HUES64 (cell line): ENCODE data around the gene ERO1B.
A peak's percentile ranks its signal among the peaks of the same experiment; 100 is the strongest.

Source experiments
- H3K27ac ChIP-seq: 2 replicates; pipeline ENCODE4 v1.7.0; 2013; ENCODE audit warnings: low read depth, low read length, inconsistent platforms
- H3K27me3 ChIP-seq: 2 replicates; pipeline ENCODE4 v1.6.1; 2013; ENCODE audit warnings: mild to moderate bottlenecking, low read length; ENCODE audit not compliant: insufficient read depth
- H3K36me3 ChIP-seq: 2 replicates; pipeline ENCODE4 v1.6.1; 2013; ENCODE audit warnings: mild to moderate bottlenecking, low read length; ENCODE audit not compliant: insufficient read depth
- H3K4me1 ChIP-seq: 2 replicates; pipeline ENCODE4 v1.6.1; 2013; ENCODE audit warnings: mild to moderate bottlenecking, low read length, moderate library complexity; ENCODE audit not compliant: insufficient read depth
- H3K4me3 ChIP-seq: 2 replicates; pipeline ENCODE4 v1.5.1; 2013; ENCODE audit warnings: mild to moderate bottlenecking, low read length, moderate library complexity
- H3K9ac ChIP-seq: 2 replicates; pipeline ENCODE4 v1.6.1; 2013; ENCODE audit warnings: mild to moderate bottlenecking, low read depth, low read length
- H3K9me3 ChIP-seq: 2 replicates; pipeline ENCODE4 v1.6.1; 2013; ENCODE audit warnings: low read depth, low read length; ENCODE audit not compliant: insufficient read depth
- WGBS: fragments of 150-250, 120-280 bp; methylation state at CpG from one replicate; pipeline ENCODE4 v1.1.7; 2013; ENCODE audit warnings: missing lambda C conversion rate; 5-methylcytosine and 5-hydroxymethylcytosine counted together

Gene ERO1B

DNA sequence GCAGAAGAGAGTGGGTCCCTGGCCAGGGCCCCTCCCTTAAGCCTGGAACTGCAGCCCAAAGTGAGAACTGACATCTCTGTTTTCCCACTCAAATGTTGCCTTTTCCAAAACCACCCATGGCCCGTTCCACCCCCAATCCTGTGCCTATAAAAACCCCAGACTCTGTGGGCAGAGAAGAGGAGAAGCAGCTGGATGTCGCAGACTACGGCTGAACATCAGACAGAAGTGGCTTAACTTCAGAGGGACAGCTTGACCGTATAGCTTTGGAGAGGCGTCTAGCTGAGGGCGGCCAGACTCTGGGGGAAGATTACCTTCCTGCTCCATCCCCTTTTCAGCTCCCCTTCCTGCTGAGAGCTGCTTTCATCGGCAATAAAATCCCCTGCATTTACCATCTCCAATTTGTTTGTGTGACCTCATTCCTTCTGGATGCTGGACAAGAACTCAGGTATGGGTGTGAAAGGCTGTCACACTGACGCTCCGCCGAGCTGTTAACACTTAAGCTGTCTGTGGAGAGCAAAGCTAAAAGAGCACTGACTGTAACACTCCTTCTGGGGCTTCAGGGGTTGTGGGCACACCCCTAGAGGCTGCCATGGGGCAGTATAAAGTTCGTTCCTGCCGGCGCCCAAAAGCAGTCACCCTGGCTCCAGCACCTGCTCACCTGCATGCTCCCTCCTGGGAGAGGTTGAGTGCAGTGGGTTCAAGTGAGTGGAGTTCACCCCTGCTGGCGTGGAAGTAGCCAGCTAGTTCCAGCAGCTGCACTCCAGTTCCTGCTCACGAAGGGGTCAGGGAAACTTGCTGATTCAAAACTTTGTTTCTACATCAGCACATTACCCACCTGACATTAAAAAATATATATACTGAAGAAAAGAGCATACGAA, 19.6 kb upstream of the ERO1B start:
- Histone ChIP-seq H3K9ac (no peak overlapping the region; the same call in 1 of the 2 replicates), H3K36me3 (no peaks in the 10 kb centered on the region), H3K27ac (no peak overlapping the region), H3K4me3 (no peak overlapping the region), H3K4me1 (peaks cover 6% of the 10 kb centered on the region; the same call in 1 of the 2 replicates), H3K27me3 (no peaks in the 10 kb centered on the region), H3K9me3 (no peaks in the 10 kb centered on the region)
- WGBS, result 80% methylated on average over 15 of the region's 16 CpGs

DNA sequence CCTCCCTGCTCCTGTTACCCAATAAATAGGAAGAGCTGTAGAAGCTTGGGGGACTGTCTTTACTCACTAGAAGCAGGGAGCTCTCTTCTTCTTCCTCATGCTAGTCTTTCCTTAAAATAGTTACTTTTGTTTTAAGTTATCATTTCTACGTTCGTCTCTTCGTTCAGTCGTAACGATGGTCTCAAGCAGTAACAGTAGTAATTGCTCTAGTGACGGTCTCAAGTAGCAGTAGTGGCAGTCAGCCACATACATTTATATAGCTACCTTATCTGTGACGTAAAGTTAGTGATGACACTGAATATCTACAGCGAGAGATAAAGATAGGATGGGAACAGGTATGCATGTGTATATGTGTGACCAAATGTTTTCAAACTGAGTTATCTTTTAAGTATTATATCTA, 15.4 kb upstream of the ERO1B start:
- Histone ChIP-seq H3K4me1 (peaks cover 6% of the 10 kb centered on the region; the same call in 1 of the 2 replicates), H3K36me3 (no peaks in the 10 kb centered on the region), H3K27ac (no peak overlapping the region), H3K27me3 (no peaks in the 10 kb centered on the region), H3K9ac (no peak overlapping the region), H3K4me3 (no peak overlapping the region), H3K9me3 (no peaks in the 10 kb centered on the region)
- 94% methylated on average over 7 of the region's 8 CpGs for WGBS

DNA sequence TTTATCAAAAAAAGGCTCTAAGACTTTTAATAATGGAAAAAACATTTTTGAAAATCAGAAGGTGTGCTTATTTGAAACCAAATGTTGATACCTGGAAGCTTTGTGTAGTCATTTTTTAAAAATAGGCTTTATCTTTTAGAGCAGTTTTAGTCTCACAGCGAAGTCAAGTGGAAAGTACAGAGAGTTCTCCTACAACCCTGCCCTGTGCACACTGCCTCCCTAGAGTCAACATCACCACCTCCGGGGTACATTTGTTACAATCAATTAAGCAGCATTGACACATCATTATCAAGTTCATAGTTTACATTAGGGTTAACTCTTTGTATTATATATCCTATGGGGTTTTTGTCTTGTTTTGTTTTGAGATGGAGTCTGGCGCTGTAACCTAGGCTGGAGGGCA, 10.7 kb upstream of the ERO1B start:
- H3K4me1 ChIP-seq, result peaks cover 11% of the 10 kb centered on the region
- H3K9ac ChIP-seq, result no peak overlapping the region
- no peak overlapping the region for H3K4me3 ChIP-seq
- no peak overlapping the region for H3K27ac ChIP-seq
- no peaks in the 10 kb centered on the region for H3K9me3 ChIP-seq
- no peaks in the 10 kb centered on the region for H3K27me3 ChIP-seq
- no peaks in the 10 kb centered on the region for H3K36me3 ChIP-seq
- WGBS, result 89% methylated on average over 3 of the region's 3 CpGs

DNA sequence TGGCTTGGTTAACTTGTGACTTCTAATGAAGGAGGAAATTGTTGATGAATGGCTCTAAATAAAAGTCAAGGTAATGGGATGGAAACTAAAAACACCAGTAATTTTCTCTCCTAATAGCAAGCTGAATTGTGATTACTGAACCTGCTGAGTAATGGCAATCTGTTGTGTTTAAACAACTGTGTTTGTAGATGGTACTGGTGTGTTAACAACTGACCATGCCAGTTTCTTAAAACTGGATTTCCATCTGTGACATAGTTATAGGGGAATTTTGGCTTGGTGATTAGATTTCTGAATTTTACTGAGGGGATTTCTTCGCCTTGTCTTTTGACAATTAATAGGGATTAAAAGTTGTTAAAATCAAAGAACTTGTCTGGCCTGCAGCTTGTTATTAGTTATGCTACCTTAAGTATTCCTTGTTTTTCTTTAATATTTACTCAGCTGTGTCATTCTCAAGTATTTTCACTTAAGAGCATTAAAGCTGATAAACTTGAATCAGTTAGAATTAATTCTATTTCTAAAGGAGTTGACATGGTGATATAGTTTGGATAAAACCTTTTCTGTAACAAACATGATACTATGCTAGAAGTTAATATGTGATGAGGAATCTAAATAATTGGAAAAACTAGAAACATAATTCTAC, 7.9 kb upstream of the ERO1B start:
- Histone ChIP-seq H3K9me3 (no peaks in the 10 kb centered on the region), H3K4me3 (no peak overlapping the region), H3K27ac (no peak overlapping the region), H3K36me3 (no peaks in the 10 kb centered on the region), H3K27me3 (no peaks in the 10 kb centered on the region), H3K9ac (no peak overlapping the region), H3K4me1 (peaks cover 12% of the 10 kb centered on the region)
- 85% methylated on average over 1 of the region's 1 CpG for WGBS

DNA sequence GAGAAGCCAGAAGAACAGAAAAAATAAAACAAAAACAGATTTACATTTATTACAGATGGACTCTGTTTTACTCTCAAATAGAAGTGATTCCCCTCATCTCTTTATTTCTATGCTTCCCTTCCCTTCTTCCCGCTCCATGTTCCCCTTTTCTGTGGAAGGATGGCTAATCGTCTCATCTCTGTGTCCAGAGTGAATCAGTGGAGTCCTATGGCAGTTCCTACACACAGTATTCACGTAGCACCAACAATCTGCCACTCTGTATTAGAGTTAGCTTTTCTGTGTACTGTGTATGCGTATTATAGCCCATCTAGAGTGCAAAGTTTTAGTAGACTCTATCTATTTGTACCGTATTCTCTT, 6.8 kb upstream of the ERO1B start:
- 93% methylated on average over 5 of the region's 5 CpGs for WGBS
- H3K9ac ChIP-seq, result no peak overlapping the region
- no peaks in the 10 kb centered on the region for H3K27me3 ChIP-seq
- peaks cover 20% of the 10 kb centered on the region for H3K4me1 ChIP-seq
- no peaks in the 10 kb centered on the region for H3K36me3 ChIP-seq
- no peak overlapping the region for H3K27ac ChIP-seq
- H3K4me3 ChIP-seq, result no peak overlapping the region
- H3K9me3 ChIP-seq, result no peaks in the 10 kb centered on the region

DNA sequence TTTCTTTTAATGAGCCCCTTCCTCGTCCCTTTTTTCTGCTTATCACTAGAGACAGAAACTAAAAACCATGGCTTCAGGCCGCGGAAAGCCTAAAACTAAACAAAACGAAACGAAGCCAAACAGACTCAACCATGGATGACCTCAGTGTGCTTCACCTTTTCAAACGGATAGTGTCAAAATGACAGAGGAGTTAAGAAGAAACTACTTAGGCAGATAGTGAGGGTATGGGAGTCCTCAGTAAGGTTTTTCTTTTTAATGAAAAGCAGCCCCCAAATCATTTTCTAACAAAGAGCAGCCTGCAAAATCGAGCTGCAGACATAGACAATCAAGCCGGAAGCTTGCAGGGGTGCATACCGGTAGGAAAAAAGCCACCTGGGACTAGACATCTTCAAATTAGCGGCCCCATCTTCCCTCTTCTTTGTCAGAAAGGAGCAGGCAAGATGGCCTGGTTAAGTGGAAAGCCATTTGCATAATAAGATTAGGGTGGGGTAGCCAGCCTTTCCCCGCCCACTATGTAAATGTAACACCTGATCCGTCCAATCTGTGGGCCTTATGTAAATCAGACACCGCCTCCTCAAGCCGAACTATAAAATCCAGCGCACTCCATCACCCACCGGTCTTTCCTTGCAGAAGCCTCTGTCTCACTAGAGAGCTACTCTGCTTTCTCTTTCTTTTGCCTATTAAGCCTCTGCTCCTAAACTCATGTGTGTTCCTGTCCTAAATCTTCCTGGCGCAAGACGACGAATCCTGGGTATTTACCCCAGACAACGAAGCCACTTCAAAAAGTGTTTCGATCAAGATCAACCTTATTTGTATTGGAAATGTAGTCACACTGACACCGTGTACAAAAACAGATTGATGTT, 6.2 kb upstream of the ERO1B start:
- no peaks in the 10 kb centered on the region for H3K9me3 ChIP-seq
- H3K27me3 ChIP-seq, result peaks cover 4% of the 10 kb centered on the region
- H3K9ac ChIP-seq, result no peak overlapping the region; the same call in 1 of the 2 replicates
- no peak overlapping the region for H3K4me3 ChIP-seq
- H3K36me3 ChIP-seq, result no peaks in the 10 kb centered on the region
- no peak overlapping the region for H3K27ac ChIP-seq
- 91% methylated on average over 22 of the region's 22 CpGs for WGBS
- peaks cover 20% of the 10 kb centered on the region for H3K4me1 ChIP-seq

DNA sequence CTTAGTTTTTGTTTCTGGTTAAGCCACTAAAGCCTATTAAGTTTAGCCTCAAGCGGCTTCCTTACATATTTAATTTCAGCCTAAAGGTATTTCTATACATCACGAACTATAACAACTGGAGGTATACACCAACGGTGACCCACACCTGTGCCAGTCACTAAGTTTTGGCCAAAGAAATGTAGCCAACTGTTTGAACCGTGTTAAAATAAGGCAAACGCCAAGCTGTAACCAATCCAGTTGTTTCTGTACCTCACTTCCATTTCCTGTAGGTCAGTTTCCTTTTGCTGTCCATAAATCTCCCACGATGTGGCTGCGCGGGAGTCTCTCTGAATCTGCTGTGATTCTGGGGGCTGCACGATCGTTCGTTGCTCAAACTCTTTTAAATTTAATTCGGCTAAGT, 5.6 kb upstream of the ERO1B start:
- Histone ChIP-seq H3K4me3 (no peak overlapping the region), H3K27me3 (peaks cover 10% of the 10 kb centered on the region), H3K4me1 (peaks cover 20% of the 10 kb centered on the region), H3K9ac (no peak overlapping the region), H3K27ac (no peak overlapping the region), H3K36me3 (no peaks in the 10 kb centered on the region), H3K9me3 (no peaks in the 10 kb centered on the region)
- WGBS, result 96% methylated on average over 12 of the region's 12 CpGs

DNA sequence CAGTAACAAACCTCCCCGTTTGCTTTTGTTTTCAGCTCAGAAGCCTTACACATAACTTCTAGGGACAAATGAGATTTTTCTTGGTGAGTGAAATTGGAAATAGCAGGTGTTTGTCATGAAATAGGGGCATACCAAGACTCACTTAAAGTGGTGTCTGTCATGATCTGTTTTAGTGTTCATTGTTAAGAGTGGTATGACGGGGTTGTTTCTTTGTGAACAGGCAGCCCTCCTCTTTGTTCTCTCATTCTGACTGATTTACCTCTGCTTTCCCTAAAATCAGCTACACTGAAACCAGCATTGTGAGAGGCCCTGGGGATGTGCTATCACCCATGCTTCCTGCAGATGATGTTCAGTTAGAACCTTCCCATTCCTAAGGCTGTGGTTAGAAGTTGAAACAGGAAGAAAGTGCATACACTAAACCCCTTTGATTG, 2.5 kb upstream of the ERO1B start:
- no peaks in the 10 kb centered on the region for H3K9me3 ChIP-seq
- peaks cover 32% of the 10 kb centered on the region for H3K27me3 ChIP-seq
- H3K36me3 ChIP-seq, result no peaks in the 10 kb centered on the region
- no peak overlapping the region for H3K27ac ChIP-seq
- H3K4me1 ChIP-seq, result peaks cover 20% of the 10 kb centered on the region
- WGBS, result 82% methylated on average over 2 of the region's 2 CpGs
- H3K9ac ChIP-seq, result no peak overlapping the region; the same call in 1 of the 2 replicates
- no peak overlapping the region for H3K4me3 ChIP-seq

DNA sequence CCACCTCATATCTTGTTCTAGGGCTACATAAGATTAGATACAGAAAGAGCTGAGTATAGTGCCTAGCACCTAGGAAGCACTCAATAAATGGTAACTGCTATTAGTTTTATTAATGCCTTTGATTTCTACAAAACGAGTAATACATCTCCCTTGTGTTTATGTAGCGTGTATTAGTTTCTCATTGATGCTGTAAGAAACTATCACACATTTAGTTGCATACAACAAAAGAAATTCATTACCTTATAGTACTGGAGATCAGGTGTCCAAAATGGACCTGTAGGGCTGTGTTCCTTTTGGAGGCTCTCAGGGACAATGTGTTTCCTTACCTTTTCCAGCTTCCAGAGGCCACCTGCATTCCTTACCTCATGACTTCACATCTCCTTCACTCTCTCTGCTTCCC, 961 bp upstream of the ERO1B start:
- no peaks in the 10 kb centered on the region for H3K9me3 ChIP-seq
- H3K4me1 ChIP-seq, result peaks cover 12% of the 10 kb centered on the region
- peak overlapping the region; percentile 79 for H3K4me3 ChIP-seq
- no CpG with 5 or more reads among the region's 2 CpGs for WGBS
- H3K27ac ChIP-seq, result no peak overlapping the region
- no peaks in the 10 kb centered on the region for H3K36me3 ChIP-seq
- H3K27me3 ChIP-seq, result peaks cover 32% of the 10 kb centered on the region
- H3K9ac ChIP-seq, result peak overlapping the region; percentile 84; the same call in 1 of the 2 replicates

DNA sequence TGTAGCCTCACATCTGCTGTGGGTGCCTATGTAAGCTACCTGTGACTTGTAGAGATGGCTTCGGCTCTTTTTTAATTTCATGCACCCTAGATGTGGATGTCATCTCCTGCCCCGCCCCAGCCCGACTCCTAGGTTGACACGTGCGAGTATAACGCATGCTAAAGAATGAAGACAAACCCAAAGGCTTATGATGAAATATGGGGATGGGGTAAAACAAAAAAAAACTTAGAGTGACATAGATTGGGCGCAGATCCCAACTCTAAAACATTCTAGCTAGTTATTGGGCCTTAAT, 613 bp upstream of the ERO1B start:
- H3K27me3 ChIP-seq, result peaks cover 32% of the 10 kb centered on the region
- peaks cover 9% of the 10 kb centered on the region; the same call in 1 of the 2 replicates for H3K4me1 ChIP-seq
- WGBS, result 24% methylated on average over 7 of the region's 7 CpGs
- no peaks in the 10 kb centered on the region for H3K36me3 ChIP-seq
- H3K9me3 ChIP-seq, result no peaks in the 10 kb centered on the region
- peak overlapping the region; percentile 79 for H3K4me3 ChIP-seq
- no peak overlapping the region for H3K27ac ChIP-seq
- H3K9ac ChIP-seq, result peak overlapping the region; percentile 84

DNA sequence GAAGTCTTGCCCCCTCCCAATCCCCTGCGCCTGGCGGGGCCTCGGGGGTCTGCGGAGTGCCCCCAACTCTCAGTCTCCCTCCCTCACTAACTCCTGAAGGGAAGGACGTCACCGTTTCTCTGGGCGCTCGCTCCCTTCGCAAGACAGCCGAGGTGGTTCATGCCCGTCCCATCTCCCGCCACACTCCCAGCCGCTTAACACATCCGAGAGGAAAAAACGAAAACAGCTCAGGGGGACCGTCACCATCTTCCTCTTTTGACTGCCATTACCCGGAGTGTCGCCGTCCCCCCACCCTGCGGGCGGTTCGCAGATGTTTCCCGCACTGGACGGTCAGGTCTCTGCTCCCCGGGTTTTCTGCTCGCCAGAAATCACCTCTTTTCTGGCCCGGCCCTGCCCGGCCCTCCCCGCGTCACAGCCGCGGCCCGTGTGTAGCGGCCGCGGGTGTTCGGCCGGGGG, 532 bp downstream of the ERO1B start:
- Histone ChIP-seq H3K27me3 (peaks cover 32% of the 10 kb centered on the region), H3K9ac (peak overlapping the region; percentile 65), H3K4me1 (peaks cover 9% of the 10 kb centered on the region; the same call in 1 of the 2 replicates), H3K4me3 (peak overlapping the region; percentile 79), H3K27ac (no peak overlapping the region), H3K9me3 (no peaks in the 10 kb centered on the region), H3K36me3 (no peaks in the 10 kb centered on the region)
- WGBS, result under 1% methylated on average over 38 of the region's 38 CpGs
